ENCODE measurements around the gene PRRG2.

The PRRG2 gene

DNA sequence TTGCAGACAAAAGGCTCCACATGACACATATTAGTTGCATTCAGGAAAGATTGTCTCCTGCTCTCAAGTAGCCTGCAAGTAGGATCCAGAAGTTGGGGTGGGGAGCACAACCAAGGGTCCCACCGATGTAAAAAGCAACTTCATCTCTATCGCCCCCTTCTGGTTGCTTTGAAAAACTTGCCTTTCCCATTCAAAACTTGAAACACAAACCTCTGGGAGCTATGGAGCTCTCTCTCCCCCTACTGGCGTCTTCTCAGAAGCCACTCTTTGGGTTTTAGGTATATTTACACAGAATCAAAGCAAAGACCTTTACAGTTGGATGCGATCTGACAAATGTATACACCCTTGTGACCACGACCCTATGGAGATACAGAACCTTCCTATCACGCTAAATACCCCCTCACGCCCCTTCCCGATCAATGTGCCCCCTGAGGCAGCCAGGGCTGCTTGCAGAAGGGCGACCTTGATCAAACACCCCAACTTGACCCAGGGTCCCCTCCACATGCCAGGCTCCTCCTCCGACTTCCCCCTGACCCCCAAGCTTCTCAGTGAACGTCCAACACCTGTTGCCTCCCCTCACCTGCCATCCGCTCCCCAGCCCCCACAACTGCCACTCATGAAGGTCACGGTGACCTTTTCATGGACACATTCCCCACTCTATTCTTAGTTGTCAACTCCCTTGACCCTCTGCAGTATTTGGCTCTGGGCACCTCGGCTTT is 10.8 kb upstream of the PRRG2 start:
- Mint-ChIP-seq H3K4me3 (peak overlapping the region in 1 of 2 donors; percentile 5), H3K4me1 (peaks cover 59% of the 10 kb centered on the region), H3K27me3 (no peaks in the 10 kb centered on the region), H3K27ac (no peak overlapping the region), H3K9me3 (peaks cover 0 to 2% of the 10 kb centered on the region in 2 donors)
- DNase-seq: peak; percentile 69 to 70
- ATAC-seq: peak; percentile 70

DNA sequence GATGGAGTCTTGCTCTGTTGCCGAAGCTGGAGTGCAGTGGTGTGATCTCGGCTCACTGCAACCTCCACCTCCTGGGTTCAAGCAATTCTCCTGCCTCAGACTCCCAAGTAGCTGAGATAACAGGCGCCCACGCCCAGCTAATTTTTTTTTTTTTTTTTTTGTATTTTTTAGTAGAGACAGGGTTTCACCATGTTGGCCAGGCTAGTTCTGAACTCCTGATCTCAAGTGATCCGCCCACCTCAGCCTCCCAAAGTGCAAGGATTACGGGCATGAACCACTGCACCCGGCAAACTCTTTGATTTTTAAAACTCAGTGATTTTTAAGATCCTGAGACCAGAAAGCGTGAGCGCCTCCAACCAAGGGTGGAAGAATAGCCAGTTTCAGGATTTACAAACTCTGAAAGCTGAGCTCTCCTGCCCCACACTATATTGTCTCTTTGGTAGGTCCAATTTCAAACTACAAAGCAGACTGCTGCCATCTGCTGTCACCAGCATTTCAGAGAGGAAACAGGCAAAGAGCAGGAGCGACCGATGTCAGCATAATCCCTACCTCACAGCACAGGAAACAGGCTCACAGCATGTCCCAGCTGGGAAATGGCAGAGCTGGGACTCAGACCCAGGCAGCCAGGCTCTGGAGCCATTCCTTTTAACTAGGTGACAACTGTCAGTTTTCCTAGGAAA is 10.0 kb upstream of the PRRG2 start:
- Mint-ChIP-seq H3K9me3 (no peaks in the 10 kb centered on the region), H3K4me1 (peaks cover 51% of the 10 kb centered on the region), H3K27me3 (no peaks in the 10 kb centered on the region), H3K27ac (peak overlapping the region in 1 of 2 donors; percentile 57), H3K4me3 (no peak overlapping the region)
- ATAC-seq (no peak), DNase-seq (no peak)

DNA sequence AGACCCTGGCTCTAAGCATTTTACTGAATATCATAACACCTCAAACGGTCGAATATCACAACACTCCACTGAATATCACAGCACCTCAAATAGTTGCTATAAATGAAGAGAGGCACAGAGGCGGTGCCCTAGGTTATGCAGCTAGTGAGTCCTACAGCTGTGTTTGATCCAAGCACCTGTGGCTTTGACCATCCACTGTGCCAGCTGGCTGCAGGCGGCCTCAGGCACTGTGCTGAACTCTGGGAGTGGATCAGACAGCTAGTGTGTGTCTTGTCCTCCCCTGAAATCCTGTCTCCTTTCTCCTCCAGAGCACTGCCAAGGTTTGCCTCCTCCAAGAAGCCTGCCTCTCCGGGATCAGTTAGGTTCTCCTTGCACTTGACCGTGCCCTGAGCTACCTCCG is 8.1 kb upstream of the PRRG2 start:
- Mint-ChIP-seq H3K27ac (no peak overlapping the region), H3K9me3 (no peaks in the 10 kb centered on the region), H3K4me1 (peaks cover 43% of the 10 kb centered on the region), H3K27me3 (no peaks in the 10 kb centered on the region), H3K4me3 (no peak overlapping the region)
- DNase-seq (no peak), ATAC-seq (no peak)

DNA sequence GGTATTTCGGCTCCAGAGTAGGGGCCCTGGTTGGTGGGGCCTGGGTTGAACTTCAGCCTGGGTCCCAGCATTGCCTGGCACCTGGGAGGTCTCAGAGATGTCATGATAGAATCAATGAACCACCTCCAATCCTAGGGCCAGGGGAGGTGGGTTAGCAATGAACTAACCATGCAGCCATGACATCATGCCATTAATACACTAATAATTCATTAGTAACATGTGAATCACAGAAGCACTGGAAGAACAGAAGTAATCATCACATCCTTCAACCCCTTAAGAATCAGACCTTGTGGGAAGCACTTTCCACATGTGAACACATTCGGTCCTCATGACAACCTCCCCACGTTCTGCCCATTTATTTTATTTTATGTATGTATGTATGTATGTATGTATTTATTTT is 7.7 kb upstream of the PRRG2 start:
- ATAC-seq: no peak
- Mint-ChIP-seq H3K9me3 (no peaks in the 10 kb centered on the region), H3K4me3 (no peak overlapping the region), H3K27ac (no peak overlapping the region), H3K27me3 (no peaks in the 10 kb centered on the region), H3K4me1 (peaks cover 43% of the 10 kb centered on the region)
- DNase-seq: no peak

DNA sequence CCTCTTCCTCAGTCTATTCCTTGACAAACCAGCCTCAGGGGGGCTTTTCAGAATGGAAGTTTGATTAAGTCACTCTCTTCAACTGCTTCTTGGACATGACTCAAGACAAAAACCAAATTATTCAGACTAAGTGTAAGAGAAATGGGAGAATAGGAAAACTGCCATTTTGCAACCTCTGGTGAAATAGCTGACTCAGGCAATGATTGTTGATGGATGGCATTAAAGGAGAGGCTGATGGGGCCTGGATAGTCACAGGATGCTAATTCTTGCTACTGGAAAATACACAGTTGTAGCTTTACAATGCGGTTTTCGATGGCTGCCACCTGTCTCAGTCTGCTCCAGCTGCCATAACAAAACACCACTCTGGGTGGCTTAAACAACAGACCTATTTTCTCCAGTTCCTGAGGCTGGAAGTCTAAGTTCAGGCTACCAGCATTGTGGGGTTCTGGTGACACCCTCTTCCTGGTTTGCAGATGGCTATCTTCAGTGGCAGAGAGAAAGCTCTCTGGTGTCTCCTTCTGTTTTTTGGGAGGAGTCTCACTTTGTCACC is 6.8 kb upstream of the PRRG2 start:
- Mint-ChIP-seq H3K4me3 (no peak overlapping the region), H3K9me3 (no peaks in the 10 kb centered on the region), H3K4me1 (peaks cover 45% of the 10 kb centered on the region), H3K27ac (peak overlapping the region; percentile 27 to 36), H3K27me3 (no peaks in the 10 kb centered on the region)
- DNase-seq (no peak), ATAC-seq (no peak)

DNA sequence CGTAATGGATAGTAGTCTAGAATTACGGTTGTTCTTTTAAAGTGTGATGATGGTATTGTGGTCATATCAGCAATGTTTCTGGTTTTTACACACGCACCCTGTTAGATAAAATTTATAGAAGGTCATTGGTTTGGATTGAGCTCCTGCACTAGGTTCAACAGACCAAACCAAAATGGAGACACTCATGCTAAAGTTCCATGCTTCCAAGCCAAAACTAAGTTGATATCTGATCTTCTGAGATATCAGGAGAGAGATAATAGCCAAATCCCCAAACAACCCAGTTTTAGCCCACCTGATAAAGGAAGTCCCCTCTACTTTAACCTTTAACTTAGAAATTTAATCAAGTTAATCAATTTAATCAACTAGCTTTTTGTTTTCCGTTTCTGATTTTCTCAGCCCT is 1.9 kb upstream of the PRRG2 start:
- no peak for DNase-seq
- H3K4me1 Mint-ChIP-seq: peaks cover 51% of the 10 kb centered on the region
- peak overlapping the region in 1 of 2 donors; percentile 85 for H3K27ac Mint-ChIP-seq
- no peak for ATAC-seq
- H3K9me3 Mint-ChIP-seq: no peaks in the 10 kb centered on the region
- no peaks in the 10 kb centered on the region for H3K27me3 Mint-ChIP-seq
- H3K4me3 Mint-ChIP-seq: peak overlapping the region; percentile 93 to 95

DNA sequence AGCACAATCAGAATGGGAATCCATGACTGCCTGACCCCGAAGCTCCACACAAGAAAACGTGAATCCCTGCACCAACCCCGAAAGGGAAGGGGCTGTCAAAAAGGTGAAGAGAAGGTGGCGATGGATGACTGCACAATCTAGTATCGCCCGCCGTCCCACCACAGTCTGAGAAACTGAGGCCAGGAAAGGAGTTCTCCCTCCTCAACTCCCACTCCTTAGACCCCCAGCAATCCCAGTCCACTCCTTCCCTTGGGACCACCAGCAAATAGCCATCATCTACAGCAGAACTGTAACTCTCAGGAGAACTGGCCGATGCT is 1.2 kb upstream of the PRRG2 start:
- peaks cover 51% of the 10 kb centered on the region for H3K4me1 Mint-ChIP-seq
- peak; percentile 2 for ATAC-seq
- H3K27ac Mint-ChIP-seq: peak overlapping the region; percentile 94 to 96
- peak overlapping the region; percentile 93 to 95 for H3K4me3 Mint-ChIP-seq
- H3K27me3 Mint-ChIP-seq: no peaks in the 10 kb centered on the region
- no peak for DNase-seq
- no peaks in the 10 kb centered on the region for H3K9me3 Mint-ChIP-seq

DNA sequence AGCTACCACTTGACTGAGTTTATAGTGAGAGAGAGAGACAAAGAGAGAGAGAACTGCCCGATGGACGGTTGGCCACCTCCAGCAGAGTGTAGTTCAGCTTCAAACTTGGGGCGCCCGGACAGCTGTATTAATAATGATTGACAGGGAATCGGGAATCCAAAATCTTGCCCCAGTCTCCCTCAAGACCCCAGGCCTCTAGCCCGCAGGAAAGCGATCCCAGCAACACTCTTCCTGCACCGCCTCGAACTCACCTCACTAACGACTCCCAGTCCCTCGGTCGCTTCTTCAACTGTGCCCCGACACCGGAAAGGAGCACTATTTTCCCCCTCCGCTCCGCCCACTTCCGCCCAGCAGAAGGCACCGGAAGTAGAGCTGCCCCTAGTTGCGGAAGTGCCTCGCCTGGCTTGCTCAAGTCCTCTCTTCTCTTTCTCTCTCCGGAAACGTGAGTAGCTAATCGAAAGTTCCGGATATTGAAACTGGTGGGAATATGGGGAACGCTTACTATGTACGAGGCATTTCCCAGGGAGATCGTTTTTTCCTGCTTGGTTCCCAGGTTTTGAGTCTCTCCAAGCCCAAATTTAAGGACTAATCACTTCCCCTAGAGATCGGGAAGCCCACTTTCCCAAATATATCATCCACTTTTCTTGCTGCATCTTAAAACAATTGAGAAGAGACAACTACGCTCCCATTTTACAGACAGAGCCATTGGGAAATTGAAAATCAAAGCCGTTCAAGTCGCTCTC is 681 bp upstream of the PRRG2 start, which contains the start of gene NOSIP:
TSS of gene NOSIP (minus strand) at position 293 of the 743 bp plus-strand sequence. CDS start 19,865 bp downstream, outside the sequence.
- Mint-ChIP-seq H3K4me3 (peak within 1 kb of the TSS; percentile 93 to 95), H3K9me3 (no peaks in the 10 kb centered on the region), H3K4me1 (peaks cover 51% of the 10 kb centered on the region), H3K27ac (peak within 1 kb of the TSS; percentile 94 to 96), H3K27me3 (no peaks in the 10 kb centered on the region)
- DNase-seq (peak; percentile 94 to 96), ATAC-seq (peak; percentile 100)

DNA sequence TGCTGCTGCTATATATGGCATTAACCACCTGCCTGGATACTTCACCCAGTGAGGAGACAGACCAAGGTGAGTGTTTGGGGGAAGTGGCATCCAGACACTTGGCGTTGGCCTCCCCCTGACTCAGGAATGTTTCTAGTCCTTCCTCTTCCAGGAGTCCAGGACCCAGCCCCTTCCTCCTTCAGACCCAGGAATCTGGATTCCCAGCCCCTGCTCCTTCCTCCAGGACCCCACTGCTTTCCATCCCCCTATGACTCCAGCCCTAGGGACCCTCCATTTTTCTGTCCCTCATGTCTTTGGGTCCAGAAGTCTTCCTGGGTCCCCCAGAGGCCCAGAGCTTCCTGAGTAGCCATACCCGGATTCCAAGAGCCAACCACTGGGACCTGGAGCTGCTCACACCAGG is 2.1 kb downstream of the PRRG2 start:
- ATAC-seq (no peak), DNase-seq (no peak)
- H3K9me3 Mint-ChIP-seq: no peaks in the 10 kb centered on the region
- H3K27ac Mint-ChIP-seq: no peak overlapping the region
- peaks cover 41% of the 10 kb centered on the region for H3K4me1 Mint-ChIP-seq
- H3K27me3 Mint-ChIP-seq: no peaks in the 10 kb centered on the region
- no peak overlapping the region for H3K4me3 Mint-ChIP-seq

DNA sequence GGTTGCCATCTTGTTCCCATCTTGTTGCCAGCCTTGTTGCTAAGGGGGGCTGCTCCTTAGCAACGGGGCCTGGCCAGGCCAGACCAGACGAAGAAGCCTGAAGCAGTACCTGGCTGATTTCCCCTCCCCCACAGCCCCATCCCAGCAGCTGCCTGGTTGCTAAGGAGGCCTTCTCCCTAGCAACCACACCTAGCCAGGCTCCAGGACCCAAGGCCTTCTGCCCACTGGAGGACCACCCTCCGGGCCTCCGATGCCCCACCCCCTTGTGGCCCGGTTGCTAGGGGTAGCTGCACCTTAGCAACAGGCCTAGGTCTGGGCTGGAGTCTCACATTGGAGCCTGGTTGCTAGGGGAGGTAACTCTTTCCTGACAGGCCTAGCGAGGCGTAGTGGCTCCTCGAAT is 3.9 kb downstream of the PRRG2 start:
- ATAC-seq (no peak), DNase-seq (no peak)
- Mint-ChIP-seq H3K27me3 (no peaks in the 10 kb centered on the region), H3K27ac (no peak overlapping the region), H3K9me3 (no peaks in the 10 kb centered on the region), H3K4me1 (peaks cover 41% of the 10 kb centered on the region), H3K4me3 (no peak overlapping the region)

DNA sequence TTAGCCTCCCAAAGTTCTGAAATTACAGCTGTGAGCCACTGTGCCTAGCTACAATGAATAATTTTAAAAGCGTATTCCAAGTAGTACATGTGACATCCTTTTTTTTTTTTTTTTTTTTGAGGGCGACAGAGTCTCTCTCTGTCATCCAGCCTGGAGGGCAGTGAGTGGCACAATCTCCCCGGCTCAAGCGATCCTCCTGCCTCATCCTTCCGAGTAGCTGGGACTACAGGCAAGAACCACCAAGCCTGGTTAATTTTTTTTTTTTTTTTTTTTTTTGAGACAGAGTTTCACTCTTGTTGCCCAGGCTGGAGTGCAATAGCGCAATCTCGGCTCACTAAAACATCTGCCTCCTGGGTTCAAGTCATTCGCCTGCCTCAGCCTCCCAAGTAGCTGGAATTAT is 6.1 kb downstream of the PRRG2 start:
- ATAC-seq (no peak), DNase-seq (no peak)
- no peak overlapping the region for H3K27ac Mint-ChIP-seq
- H3K9me3 Mint-ChIP-seq: no peaks in the 10 kb centered on the region
- no peak overlapping the region for H3K4me3 Mint-ChIP-seq
- H3K4me1 Mint-ChIP-seq: peaks cover 32% of the 10 kb centered on the region
- H3K27me3 Mint-ChIP-seq: no peaks in the 10 kb centered on the region

DNA sequence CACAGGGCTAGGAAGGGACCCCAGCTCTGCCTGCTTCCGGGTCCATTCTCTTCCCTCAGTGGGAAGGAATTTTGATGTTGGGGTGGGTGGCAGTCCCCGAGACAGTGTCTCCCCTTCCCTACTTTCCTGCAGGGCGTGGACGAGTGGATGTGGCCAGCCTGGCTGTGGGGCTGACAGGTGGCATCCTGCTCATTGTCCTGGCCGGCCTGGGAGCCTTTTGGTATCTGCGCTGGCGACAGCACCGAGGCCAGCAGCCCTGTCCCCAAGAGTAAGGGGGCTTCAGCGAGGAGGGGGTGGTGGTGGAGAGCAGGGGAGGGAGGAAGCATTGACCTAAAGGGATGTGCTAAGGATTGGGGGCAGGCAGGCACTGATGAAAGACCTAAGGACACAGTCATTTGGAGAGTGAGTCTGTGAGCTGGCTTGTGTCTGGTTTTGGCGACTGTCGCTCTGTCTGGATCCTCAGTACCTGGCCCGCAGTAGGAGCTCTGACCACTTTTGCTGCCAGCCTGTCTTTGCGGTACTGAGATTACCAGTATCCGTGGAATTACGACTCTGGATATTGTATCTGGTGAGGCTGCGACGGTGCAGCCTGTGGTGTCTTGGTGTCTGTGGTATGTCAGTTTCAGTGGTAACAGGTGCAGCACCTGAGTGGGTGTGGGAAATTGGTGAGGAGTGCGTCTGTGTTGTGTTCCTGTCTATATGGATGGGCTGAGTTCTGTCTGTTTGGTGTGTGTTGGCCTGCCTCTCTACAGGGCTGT is 7.4 kb downstream of the PRRG2 start:
- DNase-seq: peak; percentile 53 to 58
- H3K9me3 Mint-ChIP-seq: no peaks in the 10 kb centered on the region
- H3K27me3 Mint-ChIP-seq: no peaks in the 10 kb centered on the region
- H3K27ac Mint-ChIP-seq: peak overlapping the region in 1 of 2 donors; percentile 28
- H3K4me3 Mint-ChIP-seq: peak overlapping the region in 1 of 2 donors; percentile 29
- peaks cover 37% of the 10 kb centered on the region for H3K4me1 Mint-ChIP-seq
- peak; percentile 16 for ATAC-seq

DNA sequence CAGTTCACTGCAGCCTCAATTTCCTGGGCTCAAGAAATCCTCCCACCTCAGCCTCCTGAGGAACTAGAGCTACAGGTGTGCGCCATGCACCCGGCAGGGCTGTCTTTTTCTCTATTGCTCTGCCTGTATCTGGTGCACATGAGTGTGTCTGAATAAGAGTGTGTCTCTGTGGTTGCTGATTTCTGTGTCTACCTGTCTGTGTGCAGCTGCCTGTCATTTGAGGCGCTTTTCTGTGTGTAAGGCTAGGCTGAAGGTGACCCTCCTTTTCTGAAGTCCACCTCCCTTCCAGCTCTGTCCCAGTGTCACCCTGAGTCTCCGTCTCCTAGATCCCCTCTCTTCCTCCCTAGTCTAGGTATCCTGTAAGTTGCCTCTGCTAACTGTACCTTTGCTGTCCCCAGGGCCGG is 8.4 kb downstream of the PRRG2 start:
- Mint-ChIP-seq H3K27ac (no peak overlapping the region), H3K4me1 (peaks cover 46% of the 10 kb centered on the region), H3K27me3 (no peaks in the 10 kb centered on the region), H3K4me3 (peak overlapping the region in 1 of 2 donors; percentile 87), H3K9me3 (no peaks in the 10 kb centered on the region)
- no peak for ATAC-seq
- DNase-seq: no peak

DNA sequence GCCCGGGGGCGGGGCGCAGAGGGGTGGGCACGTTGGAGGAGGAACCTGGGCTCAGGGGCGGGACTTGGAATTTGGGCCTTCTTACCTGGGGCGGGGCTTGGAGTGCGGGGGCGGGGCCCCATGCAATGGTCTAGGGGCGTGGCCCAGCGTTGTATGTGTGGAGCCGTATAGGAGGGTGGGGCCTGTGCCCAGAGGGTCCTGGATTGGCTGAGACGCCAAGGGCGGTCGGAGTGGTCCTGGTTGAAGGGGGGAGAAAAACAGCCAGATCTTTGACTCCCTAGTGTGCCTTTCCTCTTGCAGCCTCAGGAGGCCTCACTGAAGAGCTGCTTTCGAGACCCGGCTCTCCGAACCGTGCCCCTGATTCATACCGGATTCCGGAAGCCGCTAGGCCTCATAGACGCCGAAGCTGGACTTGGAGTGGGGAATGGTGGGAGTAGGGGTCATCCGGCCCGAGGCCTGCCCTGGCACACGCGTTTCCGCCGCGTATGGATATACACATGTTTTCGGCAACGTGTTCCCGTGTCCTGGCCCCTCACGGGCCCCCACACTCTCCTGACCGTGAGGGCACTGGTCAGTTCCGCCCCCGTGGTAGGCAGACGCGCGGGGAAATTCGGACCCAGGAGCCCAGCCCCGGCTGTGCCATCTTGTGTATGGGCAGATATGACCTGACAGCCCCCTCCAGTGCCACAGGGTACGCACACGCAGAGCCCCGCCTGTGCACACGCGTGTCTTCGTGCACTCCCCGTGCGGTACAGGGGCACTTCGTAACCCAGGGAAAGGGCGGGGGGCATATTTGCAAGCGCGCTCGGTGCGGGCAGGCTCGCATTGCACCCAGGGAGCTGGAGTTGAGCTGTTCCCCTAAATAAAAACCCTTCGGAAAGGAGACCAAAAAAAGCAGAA is 9.2 kb downstream of the PRRG2 start:
- H3K4me1 Mint-ChIP-seq: peaks cover 49% of the 10 kb centered on the region
- H3K9me3 Mint-ChIP-seq: no peaks in the 10 kb centered on the region
- peak overlapping the region; percentile 87 to 96 for H3K4me3 Mint-ChIP-seq

More for the DNA sequence above, 9.2 kb downstream of the PRRG2 start:
- no peaks in the 10 kb centered on the region for H3K27me3 Mint-ChIP-seq
- H3K27ac Mint-ChIP-seq: peak overlapping the region; percentile 83 to 85
- DNase-seq (peak; percentile 93 to 96), ATAC-seq (peak; percentile 84)

All from stimulated activated naive CD8-positive, alpha-beta T cell treated with anti-CD3 and anti-CD28 coated beads, Interleukin-15, amount 100 ng/mL, for 72 hours (primary cell).